ENCODE data around the gene PLEKHA1. TPM values are rescaled to one million over a fixed set of nuclear protein-coding genes. Genes with fewer than 3 reads are reported as not detected.

The PLEKHA1 gene
- total and polyA plus RNA-seq, 2 of the 4 experiments (the other 2 are of a cell fraction): 7.2 to 9.5 TPM

DNA sequence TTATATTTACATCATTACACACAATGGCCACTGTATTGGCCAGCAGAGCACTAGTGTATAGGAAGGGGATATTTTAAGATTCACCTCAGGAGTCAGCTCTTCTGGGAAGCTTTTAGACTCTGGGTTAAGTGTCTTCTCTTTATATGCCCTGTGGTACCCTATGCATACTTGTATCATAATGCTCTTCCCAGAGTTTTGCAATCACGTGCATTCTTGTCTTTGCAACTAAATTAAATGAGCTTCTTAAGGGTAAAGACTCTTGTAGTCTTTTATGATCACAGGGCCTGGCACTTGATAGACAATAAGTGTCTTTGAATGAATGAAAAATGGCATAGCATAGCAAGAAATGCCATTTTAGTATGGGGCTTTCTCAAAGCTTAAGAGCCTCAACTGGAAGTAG is 44.5 kb downstream of the PLEKHA1 start:
- no peaks in the 10 kb centered on the region for H3K27me3 ChIP-seq (ENCODE audit: control insufficient read depth, insufficient read depth, low read length)
- ChIA-PET POLR2A (ENCODE audit: unreplicated experiment) (no interaction called here), CTCF (interaction anchor here (0.7 to 2.0 kb wide), 4 partner anchors 11 to 76 kb away, joined by 3 to 5 read pairs (median 4); no protein-coding TSS in a partner anchor)
- H2AFZ ChIP-seq (replicated peaks; ENCODE audit: low read length, poor library complexity): no peak overlapping the region
- H4K5ac ChIP-seq (ENCODE audit: low read depth, low read length): no peak overlapping the region
- no peak overlapping the region for H4K91ac ChIP-seq (ENCODE audit: insufficient read depth, low read depth, low read length)
- no peaks in the 10 kb centered on the region for H3K9me3 ChIP-seq (ENCODE audit: control insufficient read depth, insufficient read depth, low read length)
- no peak overlapping the region for H3K56ac ChIP-seq (ENCODE audit: extremely low read depth, insufficient read depth, low read length)
- no peak overlapping the region for H2BK15ac ChIP-seq (ENCODE audit: low read depth, low read length)
- TF ChIP-seq, protein P1, sequence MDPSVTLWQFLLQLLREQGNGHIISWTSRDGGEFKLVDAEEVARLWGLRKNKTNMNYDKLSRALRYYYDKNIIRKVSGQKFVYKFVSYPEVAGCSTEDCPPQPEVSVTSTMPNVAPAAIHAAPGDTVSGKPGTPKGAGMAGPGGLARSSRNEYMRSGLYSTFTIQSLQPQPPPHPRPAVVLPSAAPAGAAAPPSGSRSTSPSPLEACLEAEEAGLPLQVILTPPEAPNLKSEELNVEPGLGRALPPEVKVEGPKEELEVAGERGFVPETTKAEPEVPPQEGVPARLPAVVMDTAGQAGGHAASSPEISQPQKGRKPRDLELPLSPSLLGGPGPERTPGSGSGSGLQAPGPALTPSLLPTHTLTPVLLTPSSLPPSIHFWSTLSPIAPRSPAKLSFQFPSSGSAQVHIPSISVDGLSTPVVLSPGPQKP (IDR thresholded peaks at IDR 0.05; ENCODE audit: borderline replicate concordance, low read depth, low read length): no peak
- TF ChIP-seq, protein P2, sequence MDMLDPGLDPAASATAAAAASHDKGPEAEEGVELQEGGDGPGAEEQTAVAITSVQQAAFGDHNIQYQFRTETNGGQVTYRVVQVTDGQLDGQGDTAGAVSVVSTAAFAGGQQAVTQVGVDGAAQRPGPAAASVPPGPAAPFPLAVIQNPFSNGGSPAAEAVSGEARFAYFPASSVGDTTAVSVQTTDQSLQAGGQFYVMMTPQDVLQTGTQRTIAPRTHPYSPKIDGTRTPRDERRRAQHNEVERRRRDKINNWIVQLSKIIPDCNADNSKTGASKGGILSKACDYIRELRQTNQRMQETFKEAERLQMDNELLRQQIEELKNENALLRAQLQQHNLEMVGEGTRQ (IDR thresholded peaks at IDR 0.05; ENCODE audit: low read depth, low read length): no peak
- no peak for TF ChIP-seq BHLHE40 (IDR thresholded peaks at IDR 0.05; ENCODE audit: low read depth, low read length)
- no peak for TF ChIP-seq NFE2L2 (IDR thresholded peaks at IDR 0.05; ENCODE audit: low read depth, low read length)
- no peak for TF ChIP-seq MAFK (IDR thresholded peaks at IDR 0.05; ENCODE audit: low read depth, low read length)
- no peak for TF ChIP-seq POLR2A (IDR thresholded peaks at IDR 0.05; ENCODE audit: low read depth, low read length)
- no peak for TF ChIP-seq MXI1 (IDR thresholded peaks at IDR 0.05; ENCODE audit: borderline replicate concordance, low read depth, low read length)
- no peak for TF ChIP-seq RAD21 (IDR thresholded peaks at IDR 0.05; ENCODE audit: low read length)
- no peak for TF ChIP-seq CHD1 (IDR thresholded peaks at IDR 0.05; ENCODE audit: low read depth, low read length)
- TF ChIP-seq FOS (IDR thresholded peaks at IDR 0.05; ENCODE audit: low read depth, low read length): no peak
- TF ChIP-seq RCOR1 (IDR thresholded peaks at IDR 0.05; ENCODE audit: insufficient replicate concordance, low read length): no peak
- no peak for TF ChIP-seq MAZ (IDR thresholded peaks at IDR 0.05; ENCODE audit: borderline replicate concordance, low read depth, low read length)
- TF ChIP-seq SMC3 (IDR thresholded peaks at IDR 0.05; ENCODE audit: low read depth, low read length): no peak
- TF ChIP-seq RFX5 (IDR thresholded peaks at IDR 0.05; ENCODE audit: low read depth, low read length): no peak
- no peak for TF ChIP-seq CEBPB (IDR thresholded peaks at IDR 0.05; ENCODE audit: low read depth, low read length)
- TF ChIP-seq, protein P3, sequence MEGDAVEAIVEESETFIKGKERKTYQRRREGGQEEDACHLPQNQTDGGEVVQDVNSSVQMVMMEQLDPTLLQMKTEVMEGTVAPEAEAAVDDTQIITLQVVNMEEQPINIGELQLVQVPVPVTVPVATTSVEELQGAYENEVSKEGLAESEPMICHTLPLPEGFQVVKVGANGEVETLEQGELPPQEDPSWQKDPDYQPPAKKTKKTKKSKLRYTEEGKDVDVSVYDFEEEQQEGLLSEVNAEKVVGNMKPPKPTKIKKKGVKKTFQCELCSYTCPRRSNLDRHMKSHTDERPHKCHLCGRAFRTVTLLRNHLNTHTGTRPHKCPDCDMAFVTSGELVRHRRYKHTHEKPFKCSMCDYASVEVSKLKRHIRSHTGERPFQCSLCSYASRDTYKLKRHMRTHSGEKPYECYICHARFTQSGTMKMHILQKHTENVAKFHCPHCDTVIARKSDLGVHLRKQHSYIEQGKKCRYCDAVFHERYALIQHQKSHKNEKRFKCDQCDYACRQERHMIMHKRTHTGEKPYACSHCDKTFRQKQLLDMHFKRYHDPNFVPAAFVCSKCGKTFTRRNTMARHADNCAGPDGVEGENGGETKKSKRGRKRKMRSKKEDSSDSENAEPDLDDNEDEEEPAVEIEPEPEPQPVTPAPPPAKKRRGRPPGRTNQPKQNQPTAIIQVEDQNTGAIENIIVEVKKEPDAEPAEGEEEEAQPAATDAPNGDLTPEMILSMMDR (conservative IDR thresholded peaks at IDR 0.05; ENCODE audit: low read depth, low read length): no peak
- ATAC-seq (ENCODE audit: low read depth) (peak; percentile 38; the same call in 1 of the 2 replicates), DNase-seq (no peak)
- H3K9ac ChIP-seq (ENCODE audit: low read depth, low read length): no peak overlapping the region
- no peak overlapping the region for H3K23ac ChIP-seq (ENCODE audit: low read depth, low read length)
- no CpG with 5 or more reads among the region's 1 CpG for WGBS, 2 experiments (ENCODE audit: extremely low coverage in 2 of 2, insufficient read length in 1 of 2)
- H3K14ac ChIP-seq (replicated peaks; ENCODE audit: low read depth, low read length): no peak overlapping the region
- H3K4me3 ChIP-seq (ENCODE audit: insufficient read depth, low read depth, low read length): no peak overlapping the region
- no peak overlapping the region for H3K18ac ChIP-seq (ENCODE audit: low read depth, low read length)
- no peak overlapping the region for H2BK5ac ChIP-seq (ENCODE audit: low read depth, low read length, poor library complexity, severe bottlenecking)
- H2BK120ac ChIP-seq (ENCODE audit: low read depth, low read length): no peak overlapping the region
- H3K4me1 ChIP-seq (ENCODE audit: control insufficient read depth, insufficient read depth, low read length): peaks cover 4% of the 10 kb centered on the region
- H3K36me3 ChIP-seq (ENCODE audit: control insufficient read depth, insufficient read depth, low read length): peaks cover 2% of the 10 kb centered on the region; the same call in 1 of the 2 replicates
- no peak overlapping the region for H3K27ac ChIP-seq (ENCODE audit: insufficient read depth, low read length)
- in situ Hi-C loops (cut with MboI; ENCODE audit: low sequenced_read_pairs) (no loop called here), intact Hi-C loops (cut with micrococcal nuclease) (no loop called here), dilution Hi-C loops (cut with HindIII; ENCODE audit: low sequenced_read_pairs, unreplicated experiment) (no loop called here)
- no peak overlapping the region for H2AK9ac ChIP-seq (replicated peaks; ENCODE audit: low read depth, low read length, poor library complexity)
- no peak overlapping the region for H4K8ac ChIP-seq (ENCODE audit: low read depth in 2 of 2, low read length in 2 of 2)
- H2BK20ac ChIP-seq (ENCODE audit: low read depth, low read length): no peak overlapping the region
- H4K20me1 ChIP-seq (ENCODE audit: insufficient read depth, low read length): no peaks in the 10 kb centered on the region
- no peak overlapping the region for H3K4ac ChIP-seq (ENCODE audit: low read depth, low read length)
- H3K79me1 ChIP-seq (ENCODE audit: low read depth in 1 of 2, low read length in 2 of 2): no peaks in the 10 kb centered on the region
- H3K9me1 ChIP-seq (ENCODE audit: insufficient read depth, low read length): peaks cover 5% of the 10 kb centered on the region
- BruUV-seq (replicated peaks): no TSS peak
- no peak overlapping the region for H2AK5ac ChIP-seq (ENCODE audit: low read depth, low read length)
- H3K4me2 ChIP-seq (ENCODE audit: low read depth, low read length): peak overlapping the region; percentile 15; the same call in 1 of the 2 replicates
